ENCODE results near the gene REEP5.
"Not testable (repeated sequence)": the region's sequence is repeated elsewhere in the genome, so short reads cannot be mapped to it uniquely, and the experiment has no call there.

REEP5 gene

DNA sequence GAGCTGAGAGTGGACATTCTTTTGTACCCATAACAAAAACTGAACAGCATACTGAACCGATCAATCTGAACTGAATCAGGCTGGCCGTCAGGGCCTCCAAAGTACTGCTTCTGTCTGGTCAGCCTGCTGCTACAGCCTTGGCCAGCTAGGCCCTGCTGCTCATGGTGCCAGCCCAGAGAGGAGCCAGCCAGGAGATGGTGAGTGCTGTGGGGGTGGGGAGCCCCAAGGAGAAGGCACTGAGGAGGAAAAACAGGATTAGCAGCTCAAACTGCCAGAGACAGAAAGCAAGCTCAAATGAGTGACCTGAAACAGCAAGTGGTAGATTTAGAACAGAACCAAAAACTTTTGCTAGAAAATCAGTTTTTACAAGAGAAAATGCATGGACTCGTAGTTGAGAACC is 37.0 kb downstream of the REEP5 start:
- DNase-seq (ENCODE audit: low spot score): no peak

DNA sequence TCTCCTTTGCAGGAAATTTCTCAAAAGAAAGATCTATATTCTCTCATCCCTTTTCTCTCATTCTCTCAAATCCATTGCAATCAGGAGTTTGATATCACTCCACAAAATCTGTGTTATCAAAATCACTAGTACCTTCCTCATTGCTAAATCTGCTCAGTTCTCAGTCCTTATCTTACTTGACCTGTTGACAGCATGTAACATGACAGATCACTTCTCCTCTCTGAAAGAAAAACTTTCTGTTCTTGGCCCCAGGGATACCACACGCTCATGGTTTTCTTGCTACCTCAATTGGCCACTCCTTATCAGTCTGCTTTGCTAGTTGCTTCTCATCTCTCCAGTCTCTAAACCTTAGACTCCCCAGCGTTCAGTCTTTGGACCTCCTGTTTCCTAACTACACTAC is 38.8 kb downstream of the REEP5 start:
- no peak for DNase-seq (ENCODE audit: low spot score)

DNA sequence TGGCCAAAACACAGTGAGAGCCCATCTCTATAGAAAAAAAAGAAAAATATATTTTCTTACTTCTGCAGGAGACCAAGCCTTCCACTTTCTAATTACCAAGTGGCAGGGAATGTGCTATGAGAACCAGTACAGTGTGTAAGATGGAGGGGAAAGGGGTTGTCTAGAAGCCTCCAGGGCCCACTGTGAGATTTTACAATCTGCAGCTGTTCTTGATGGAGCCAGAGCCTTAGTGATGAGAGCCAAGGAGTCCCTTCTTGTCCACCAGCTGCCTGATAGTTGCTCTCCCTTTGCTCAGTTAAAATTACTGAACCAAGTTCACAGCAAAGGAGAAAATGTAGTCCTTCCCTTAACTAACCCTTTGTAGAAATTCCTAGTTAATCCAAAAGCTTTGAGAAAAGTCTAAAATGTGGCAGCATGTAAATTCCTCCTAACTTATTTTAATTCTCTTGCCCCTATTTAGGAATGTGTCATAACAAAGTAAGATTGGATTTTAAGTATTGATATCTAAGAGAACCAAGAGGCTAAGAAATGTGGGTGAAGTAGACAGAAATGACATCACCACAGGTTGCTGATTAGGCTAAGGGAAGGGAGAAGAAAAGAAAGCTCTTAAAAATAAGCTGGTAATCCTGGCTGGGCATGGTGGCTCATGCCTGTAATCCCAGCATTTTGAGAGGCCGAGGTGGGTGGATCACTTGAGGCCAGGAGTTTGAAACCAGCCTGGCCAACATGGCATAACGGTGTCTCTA is 41.6 kb downstream of the REEP5 start:
- DNase-seq (ENCODE audit: low spot score): no peak

DNA sequence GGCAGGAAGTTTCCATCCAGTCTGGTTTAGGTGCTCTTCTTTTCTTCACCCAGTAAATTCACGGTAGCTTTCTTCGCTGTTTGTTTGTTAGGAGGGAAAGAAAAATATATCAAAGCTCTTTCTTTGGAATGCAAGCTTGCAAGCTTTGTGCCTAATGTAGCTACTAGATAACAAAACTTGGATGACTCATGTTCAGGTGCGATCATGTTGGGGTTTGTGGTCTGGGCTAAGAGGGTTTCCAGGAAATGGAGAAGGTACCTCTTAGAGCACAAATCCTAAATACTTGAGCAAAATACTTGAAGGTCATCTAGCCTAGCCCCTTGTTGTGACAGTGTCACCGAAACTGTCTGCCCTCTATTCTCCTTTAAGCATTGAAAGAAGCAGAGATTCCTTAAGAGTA is 43.3 kb downstream of the REEP5 start:
- no peak for DNase-seq (ENCODE audit: low spot score)

DNA sequence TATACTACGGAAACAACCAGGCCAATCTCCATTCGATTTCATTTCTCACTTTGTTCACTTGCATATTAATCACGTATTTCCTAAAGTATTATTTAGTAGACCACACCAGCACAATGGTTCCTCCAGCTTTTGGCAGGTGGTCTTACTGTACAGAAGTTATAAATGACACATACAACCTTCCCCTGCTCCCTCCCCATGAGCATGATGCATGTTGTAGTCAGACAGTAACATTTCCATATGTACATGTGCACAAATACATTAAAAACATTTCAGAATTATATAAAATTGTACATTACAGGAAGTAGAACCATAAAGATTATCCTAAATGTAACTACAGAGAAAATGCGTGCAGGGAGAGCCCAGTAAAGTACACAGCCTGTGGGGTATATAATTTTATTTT is 43.9 kb downstream of the REEP5 start:
- DNase-seq (ENCODE audit: low spot score): no peak

DNA sequence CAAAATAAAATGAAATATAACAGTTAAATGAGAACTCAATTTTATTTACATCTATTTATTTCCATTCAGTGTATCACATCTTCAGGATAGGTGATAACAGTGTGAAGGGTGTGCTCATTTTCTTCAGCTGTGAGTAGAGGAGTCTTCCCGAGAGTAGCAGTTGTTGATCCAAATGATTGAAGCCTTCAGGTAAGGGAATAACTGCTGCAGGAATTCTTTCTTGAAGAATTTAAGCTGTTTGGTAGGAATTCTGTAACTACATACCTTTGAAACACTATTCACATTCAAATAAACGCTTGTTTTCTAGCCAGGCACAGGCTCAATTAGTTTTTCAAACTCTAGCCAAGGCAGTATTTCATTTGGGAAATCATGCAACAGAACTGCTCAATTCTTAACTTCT is 45.7 kb downstream of the REEP5 start:
- no peak for DNase-seq (ENCODE audit: low spot score)

DNA sequence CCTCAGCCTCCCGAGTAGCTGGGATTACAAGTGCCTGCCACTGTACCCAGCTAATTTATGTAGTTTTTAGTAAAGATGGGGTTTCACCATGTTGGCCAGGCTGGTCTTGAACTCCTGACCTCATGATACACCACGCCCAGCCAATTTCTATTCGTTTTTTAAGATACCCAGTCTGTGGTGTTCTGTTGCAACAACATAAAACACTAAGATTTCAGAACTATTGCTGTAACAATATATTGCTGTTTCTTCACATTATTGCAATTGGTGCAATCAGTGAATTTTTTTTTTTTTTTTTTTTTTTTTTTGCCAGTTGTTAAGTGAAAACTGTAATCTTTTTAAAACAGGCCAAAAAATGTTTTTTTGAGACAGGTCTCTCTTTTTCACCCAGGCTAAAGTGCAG is 51.1 kb downstream of the REEP5 start:
- no peak for DNase-seq (ENCODE audit: low spot score)

DNA sequence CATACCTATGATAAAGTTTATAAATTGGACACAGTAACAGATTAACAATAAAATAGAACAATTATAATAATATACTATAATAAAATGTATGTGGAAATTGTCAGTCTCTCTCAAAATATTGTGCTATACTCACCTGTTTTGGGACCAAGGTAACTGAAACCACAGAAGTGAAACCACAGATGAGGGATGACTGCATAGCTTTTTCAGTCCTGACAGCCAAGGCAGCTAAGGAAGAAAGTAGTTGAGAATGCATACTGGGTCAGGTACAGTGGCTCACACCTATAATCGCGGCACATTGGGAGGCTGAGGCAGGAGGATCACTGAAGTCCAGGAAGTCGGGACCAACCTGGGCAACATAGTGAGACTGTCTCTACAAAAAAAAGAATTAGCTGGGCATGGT is 52.1 kb downstream of the REEP5 start:
- DNase-seq (ENCODE audit: low spot score): no peak

DNA sequence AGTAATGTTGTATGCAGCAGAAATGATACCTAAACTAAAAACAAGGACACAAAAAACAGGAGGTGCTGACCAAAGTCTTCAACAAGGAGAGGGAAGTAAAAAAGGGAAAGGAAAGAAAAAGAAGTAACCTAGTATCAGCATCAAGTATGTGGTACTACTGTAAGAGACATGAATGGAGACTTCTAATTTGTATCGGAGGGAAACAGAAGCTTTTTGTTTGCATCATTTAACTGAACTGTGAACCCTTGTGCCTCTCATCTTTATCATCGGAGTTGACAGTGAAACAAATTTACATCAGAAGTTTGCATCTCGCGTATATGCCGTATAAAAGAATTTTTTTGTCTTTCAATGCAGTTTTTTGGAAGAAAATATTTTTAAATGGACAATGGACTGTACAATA is 54.6 kb downstream of the REEP5 start:
- DNase-seq (ENCODE audit: low spot score): no peak

DNA sequence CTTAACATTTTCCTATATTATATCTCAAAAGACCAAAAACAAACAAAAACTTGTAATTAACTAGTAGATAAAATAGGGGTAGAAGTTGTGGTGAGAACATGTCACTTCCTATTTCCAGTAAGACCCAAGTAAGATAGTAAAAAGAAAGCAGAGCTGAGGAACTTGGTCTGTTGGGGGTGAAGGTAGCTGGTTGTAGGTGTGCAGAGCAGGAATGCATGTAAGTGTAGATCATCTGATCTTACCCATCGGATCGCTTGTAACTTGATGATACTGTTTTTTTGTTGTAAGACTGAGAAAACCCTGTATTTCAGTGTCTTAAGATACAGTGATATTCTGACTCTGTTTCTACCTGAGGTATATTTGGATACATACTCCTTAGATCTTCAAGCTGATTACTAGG is 55.3 kb downstream of the REEP5 start:
- no peak for DNase-seq (ENCODE audit: low spot score)

DNA sequence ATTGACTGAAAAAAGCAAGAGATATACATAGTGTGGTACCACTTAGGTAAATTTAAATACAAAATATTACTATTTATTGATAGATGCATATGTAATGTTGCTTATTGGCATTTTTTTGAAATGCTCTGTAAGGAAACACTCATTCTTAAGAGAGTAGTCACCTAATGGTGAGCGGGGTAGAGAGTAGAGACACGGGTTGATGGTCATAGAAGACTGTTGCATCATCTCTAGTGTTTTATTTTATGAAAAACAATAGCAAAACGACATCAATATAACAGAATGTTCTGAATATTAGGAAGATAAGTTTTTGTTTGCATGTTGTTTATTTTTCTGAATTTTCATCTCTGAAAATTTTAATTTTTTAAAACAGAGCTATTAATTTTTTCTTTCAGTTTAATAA is 56.9 kb downstream of the REEP5 start:
- DNase-seq (ENCODE audit: low spot score): no peak

DNA sequence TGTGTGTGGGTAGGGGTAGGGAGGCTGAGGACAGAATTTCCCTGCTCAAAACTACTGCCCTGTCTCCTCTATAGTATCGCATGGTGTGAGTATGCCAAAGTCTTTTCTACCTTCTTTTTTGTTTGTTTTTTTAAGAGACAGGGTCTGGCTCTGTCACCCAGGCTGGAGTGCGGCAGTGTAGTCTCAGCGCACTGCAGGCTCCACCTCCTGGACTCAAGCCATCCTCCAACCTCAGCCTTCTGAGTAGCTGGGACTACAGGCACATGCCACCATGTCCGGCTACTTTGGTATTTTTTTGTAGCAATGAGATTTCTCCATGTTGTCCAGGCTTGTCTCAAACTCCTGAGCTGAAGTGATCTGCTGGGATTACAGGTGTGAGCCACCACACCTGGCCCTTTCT is 58.5 kb downstream of the REEP5 start:
- no peak for DNase-seq (ENCODE audit: low spot score)

DNA sequence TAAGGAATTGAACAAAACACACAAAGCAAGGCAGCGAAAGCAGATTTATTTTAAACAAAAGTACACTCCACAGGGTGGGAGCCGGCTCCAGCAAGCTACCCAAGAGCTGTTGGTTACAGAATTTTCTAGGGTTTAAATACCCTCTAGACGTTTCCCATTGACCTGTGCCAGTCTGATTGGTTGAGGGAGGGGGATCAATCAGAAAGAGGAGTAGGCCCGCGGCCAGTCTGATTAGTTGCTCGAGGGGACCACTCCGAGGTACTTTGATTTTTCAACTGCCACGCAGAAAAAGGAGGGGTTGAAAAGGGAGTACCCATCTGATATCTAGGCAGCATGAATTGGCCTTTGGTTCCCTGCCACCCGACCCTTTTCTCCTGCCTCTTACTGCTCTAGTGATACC is 59.9 kb downstream of the REEP5 start:
- no peak for DNase-seq (ENCODE audit: low spot score)

DNA sequence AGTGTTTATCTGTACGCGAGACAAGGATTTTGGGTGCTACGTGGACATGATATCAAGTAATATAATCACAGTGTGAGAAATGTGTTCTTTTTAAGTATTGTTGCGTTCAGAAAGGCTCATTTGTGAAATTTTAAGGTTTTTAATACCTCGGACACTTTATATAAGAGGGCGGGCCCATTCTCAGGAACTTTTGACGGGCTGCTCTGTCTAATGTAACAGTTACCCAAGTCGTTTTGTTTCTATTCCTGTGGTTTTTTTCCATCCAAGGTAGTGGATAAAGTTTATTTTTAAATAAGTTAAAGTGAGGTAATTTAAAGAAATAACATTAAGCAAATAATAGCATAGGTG is 60.4 kb downstream of the REEP5 start:
- DNase-seq (ENCODE audit: low spot score): no peak

DNA sequence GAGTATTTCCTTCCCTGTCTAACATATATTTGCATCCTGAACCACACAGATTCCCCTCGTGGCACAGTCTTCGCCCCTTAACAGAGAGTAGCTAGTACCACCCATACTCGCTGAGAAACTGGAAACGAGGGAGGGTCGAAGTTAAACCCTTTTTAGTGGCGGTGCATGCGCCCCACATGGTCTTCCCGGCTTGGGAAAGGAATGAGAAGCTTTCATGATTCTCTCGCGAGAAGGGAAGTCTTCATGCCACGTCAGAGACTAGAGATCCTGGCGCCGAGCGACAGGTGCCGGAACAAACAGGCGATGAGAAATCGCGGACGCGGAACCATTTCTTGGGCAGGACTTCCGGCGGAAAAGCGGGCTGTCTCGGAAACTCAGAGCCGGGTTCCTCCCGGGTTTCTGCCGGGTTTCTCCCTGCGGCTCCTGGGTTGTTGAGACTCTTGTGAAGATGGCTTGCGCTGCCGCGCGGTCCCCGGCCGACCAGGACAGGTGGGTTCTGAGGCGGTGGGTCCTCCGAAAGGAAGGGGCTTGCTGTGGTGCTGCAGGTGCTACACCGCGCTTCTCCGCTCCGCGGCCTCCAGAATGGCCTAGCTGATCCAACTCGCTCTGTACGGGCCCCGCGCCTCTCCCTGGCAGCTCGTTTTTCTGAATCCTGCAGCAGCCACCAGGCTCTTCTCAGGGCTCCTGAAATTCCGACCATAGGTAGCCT is 60.9 kb downstream of the REEP5 start, which contains the start of gene SRP19:
Gene SRP19 (plus strand): TSS at position 359 of the 709 bp plus-strand sequence. CDS start 90 bp downstream, at position 449.
- peak; percentile 98 for DNase-seq (ENCODE audit: low spot score)

DNA sequence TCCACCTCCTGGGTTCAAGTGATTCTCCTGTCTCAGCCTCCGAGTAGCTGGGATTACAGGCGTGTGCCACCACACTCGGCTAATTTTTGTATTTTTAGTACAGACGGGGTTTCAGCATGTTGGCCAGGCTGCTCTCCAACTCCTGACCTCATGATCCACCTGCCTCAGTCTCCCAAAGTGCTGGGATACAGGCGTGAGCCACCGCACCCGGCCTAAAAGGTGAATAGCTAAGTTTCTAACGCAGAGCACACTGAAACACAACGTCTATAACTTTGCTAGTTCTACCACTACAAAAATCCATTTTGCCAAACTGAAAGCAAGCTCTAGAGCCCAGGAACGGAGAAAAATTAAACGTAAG is 61.5 kb downstream of the REEP5 start:
- DNase-seq (ENCODE audit: low spot score): not testable (repeated sequence)

DNA sequence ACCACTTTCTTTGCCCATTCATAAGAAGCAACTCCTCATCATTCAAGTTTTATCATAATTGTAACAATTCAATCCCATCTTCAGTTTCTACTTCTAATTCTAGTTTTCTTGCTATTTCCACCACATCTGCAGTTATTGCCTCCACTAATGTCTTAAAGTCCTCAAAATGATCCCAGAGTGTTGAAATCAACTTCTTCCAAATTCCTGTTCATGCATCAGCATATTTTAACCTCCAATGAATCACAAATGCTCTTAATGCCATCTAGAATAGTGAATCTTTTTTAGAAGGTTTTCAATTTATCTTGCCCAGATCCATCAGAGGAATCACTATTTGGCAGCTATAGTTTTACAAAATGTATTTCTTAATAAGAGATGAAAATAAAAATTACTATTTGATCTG is 64.2 kb downstream of the REEP5 start:
- DNase-seq (ENCODE audit: low spot score): no peak

DNA sequence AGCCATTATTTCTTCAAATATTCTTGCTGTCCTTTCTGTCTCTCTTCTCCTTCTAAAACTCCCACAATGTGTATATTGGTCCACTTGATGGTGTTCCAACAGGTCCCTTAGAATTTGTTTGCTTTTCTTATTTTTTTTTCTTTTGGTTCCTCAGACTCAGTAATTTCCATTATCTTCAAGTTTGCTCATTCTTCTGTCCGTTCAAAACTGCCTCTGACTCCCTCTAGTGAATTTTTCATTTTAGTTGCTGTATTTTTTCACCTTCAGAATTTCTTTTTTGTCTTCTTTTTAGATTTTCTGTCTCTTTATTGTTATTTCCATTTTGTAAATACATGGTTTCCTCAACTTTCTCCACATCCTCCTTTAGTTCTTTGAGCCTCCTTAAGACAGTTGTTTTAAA is 67.4 kb downstream of the REEP5 start:
- DNase-seq (ENCODE audit: low spot score): no peak

DNA sequence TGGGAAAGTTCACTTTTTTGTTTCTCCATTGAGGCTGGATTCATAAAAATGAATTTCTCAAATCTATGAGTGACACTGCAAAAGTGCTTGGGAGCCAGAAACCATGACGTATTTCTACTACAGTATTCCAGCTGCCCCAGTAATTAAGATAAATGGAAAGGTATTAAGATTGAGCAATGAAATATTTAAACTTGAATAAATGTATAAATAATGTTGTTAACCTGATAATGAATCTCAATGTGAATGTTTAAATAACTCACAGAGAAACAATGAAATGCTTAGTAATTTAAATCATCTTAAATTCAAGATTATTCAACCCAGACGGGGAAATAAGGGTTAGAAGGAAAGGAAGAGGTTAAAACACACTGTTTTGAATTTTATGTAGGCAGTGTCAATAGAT is 72.1 kb downstream of the REEP5 start:
- DNase-seq (ENCODE audit: low spot score): no peak

DNA sequence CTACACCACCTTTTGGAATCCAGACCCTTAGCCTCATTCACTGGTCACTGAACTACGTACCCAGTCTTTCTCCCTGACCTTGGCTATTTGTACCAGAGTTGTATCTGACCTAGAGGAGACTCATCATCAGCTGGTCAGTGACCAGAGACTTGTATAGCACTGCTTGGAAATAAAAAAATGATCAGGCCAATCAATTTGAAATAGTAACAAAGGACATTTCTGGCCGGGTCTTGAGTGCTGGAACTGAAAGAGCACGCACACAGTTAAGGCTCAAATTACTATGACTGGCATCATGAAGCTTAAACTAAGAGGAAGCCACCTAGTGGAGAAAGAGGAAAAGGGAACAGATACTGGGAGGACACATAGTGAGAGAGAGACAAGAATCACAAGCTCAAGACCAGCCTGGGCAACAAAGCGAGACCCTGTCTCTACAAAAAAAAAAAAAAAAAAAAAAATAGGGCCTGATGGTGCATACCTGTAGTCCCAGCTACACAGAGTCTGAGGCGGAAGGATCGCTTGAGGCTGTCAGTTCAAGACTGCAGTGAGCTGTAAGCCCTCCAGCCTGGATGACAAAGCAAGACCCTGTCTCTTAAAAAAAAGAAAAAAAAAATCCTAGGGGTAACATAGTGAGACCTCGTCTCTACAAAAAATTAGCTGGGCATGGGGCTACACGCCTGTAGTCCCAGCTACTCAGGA is 73.8 kb downstream of the REEP5 start:
- DNase-seq (ENCODE audit: low spot score): peak; percentile 87

DNA sequence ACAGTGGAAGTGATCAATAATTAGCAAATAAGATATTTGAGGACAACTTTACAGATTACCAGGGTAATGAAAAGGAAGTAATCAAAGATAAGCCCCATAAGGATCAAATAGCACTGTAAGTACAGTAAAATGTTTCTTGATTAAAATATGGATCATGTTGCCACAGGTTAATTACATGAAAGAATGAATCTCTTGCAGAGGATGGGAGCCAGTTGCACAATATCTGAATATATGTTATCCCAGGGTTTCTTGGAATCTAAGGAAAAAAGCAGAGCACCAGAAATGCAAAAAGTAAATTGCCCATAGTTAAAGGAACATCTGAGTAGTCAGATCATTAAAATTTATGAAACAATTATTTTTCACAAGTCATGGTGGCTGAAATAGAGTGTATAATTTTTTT is 74.7 kb downstream of the REEP5 start:
- DNase-seq (ENCODE audit: low spot score): no peak

DNA sequence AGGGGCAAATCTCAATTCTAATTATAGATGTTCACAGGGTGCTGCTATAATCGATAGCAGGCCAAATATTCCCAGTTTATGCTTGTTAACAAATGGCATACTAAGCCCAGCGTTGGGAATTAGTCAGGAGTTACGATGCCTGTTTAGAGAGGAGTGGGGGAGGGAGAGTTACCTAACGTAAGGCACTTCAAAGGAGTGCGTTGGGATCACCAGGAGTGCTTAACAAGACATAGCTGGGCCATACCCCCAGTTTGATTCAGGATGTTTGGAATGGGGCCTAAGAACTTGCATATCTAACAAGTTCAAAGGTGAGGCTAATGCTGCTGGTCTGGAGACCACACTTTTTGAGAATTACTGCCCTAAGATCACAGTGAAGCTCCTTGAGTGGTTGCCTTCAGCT is 75.5 kb downstream of the REEP5 start:
- no peak for DNase-seq (ENCODE audit: low spot score)

DNA sequence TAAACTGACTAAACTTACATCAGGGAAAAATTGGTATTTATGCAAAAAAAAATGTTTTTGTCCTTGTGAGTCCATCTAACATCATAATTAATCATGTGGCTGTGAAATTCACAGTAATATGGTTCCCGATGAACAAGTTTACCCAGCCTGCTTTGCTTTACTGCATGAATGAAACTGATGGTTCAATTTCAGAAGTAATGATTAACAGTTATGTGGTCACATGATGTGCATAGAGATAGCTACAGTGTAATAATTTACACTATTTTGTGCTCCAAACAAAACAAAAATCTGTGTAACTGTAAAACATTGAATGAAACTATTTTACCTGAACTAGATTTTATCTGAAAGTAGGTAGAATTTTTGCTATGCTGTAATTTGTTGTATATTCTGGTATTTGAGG is 77.5 kb downstream of the REEP5 start:
- DNase-seq (ENCODE audit: low spot score): no peak
